Neural crest cell (in vitro differentiated cells): ENCODE results near the gene SLIT3. TPM values are rescaled to one million over a fixed set of nuclear protein-coding genes. Genes with fewer than 3 reads are reported as not detected.
A peak's percentile ranks its signal among the peaks of the same experiment; 100 is the strongest.

Experiments used
- DNase-seq: peaks from one replicate; pipeline ENCODE4 v3.0.0; 2021; ENCODE audit warnings: low read depth, mixed read lengths, low spot score
- H3K27ac Mint-ChIP-seq: one replicate; pipeline ENCODE4 v1.8.0; 2021; ENCODE audit warnings: mild to moderate bottlenecking, mixed read lengths; ENCODE audit not compliant: unreplicated experiment
- H3K27me3 Mint-ChIP-seq: 2 replicates; pipeline ENCODE4 v1.8.0; 2021; ENCODE audit warnings: low read depth, mild to moderate bottlenecking, mixed read lengths
- H3K36me3 Mint-ChIP-seq: 2 replicates; pipeline ENCODE4 v1.8.0; 2021; ENCODE audit warnings: low read depth, mild to moderate bottlenecking, mixed read lengths
- H3K4me1 Mint-ChIP-seq: 2 replicates; pipeline ENCODE4 v1.8.0; 2021; ENCODE audit warnings: mixed read lengths
- H3K4me3 Mint-ChIP-seq: one replicate; pipeline ENCODE4 v1.8.0; 2021; ENCODE audit warnings: mild to moderate bottlenecking, mixed read lengths
- H3K9me3 Mint-ChIP-seq: 2 replicates; pipeline ENCODE4 v1.8.0; 2021; ENCODE audit warnings: mixed read lengths
- total RNA-seq: library from RNA; stranded (reverse); gene quantifications from 2 replicates; pipeline ENCODE4 v1.2.1, GENCODE V29; 2021
- TF ChIP-seq, protein P1 (sequence below): fragments of 200-600 bp; sonication (generic); conservative IDR thresholded peaks from 2 replicates; pipeline ENCODE4 v1.5.0; 2021; ENCODE audit warnings: antibody characterized with exemption, mild to moderate bottlenecking

Gene SLIT3
- total RNA-seq, 1 donor from 2014 or later = 13.3 TPM

DNA sequence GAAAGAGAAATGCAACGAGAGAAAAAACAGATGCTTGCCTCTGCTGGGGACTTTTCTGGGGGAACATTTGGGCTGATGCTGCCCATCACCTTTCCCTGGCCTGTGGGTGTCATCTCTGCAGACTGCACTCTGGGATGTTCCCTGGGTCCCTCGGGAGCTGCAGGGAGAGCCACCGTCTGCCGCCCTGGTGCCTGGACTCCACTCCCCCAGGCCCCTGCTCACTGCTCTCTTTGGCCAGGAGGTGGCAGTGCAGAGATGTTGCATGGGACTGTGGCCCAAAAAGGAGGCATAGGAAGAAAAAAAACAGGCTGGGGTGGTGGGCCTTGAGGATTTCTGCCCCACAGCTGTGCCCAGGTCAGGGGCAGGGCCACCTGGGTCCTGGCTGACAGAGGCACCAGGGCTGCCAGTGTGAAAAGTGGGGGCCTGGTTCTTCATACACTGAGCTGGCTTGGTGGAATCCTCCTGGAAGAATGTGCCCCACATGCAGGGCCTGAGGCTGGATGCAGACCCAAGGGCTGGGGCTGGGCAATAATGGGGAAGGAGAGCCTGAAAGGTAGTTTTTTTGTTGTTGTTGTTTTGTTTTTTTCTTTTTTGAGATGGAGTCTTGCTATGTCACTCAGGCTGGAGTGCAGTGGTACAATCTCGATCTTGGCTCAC is 353.6 kb downstream of the SLIT3 start:
- H3K4me1 Mint-ChIP-seq = peaks cover 18% of the 10 kb centered on the region
- DNase-seq = peak; percentile 74
- H3K9me3 Mint-ChIP-seq = no peaks in the 10 kb centered on the region
- no peak overlapping the region for H3K4me3 Mint-ChIP-seq
- H3K36me3 Mint-ChIP-seq = no peaks in the 10 kb centered on the region
- TF ChIP-seq, protein P1, sequence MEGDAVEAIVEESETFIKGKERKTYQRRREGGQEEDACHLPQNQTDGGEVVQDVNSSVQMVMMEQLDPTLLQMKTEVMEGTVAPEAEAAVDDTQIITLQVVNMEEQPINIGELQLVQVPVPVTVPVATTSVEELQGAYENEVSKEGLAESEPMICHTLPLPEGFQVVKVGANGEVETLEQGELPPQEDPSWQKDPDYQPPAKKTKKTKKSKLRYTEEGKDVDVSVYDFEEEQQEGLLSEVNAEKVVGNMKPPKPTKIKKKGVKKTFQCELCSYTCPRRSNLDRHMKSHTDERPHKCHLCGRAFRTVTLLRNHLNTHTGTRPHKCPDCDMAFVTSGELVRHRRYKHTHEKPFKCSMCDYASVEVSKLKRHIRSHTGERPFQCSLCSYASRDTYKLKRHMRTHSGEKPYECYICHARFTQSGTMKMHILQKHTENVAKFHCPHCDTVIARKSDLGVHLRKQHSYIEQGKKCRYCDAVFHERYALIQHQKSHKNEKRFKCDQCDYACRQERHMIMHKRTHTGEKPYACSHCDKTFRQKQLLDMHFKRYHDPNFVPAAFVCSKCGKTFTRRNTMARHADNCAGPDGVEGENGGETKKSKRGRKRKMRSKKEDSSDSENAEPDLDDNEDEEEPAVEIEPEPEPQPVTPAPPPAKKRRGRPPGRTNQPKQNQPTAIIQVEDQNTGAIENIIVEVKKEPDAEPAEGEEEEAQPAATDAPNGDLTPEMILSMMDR = peak; percentile 79
- H3K27me3 Mint-ChIP-seq = no peaks in the 10 kb centered on the region
- H3K27ac Mint-ChIP-seq = peak overlapping the region; percentile 28

DNA sequence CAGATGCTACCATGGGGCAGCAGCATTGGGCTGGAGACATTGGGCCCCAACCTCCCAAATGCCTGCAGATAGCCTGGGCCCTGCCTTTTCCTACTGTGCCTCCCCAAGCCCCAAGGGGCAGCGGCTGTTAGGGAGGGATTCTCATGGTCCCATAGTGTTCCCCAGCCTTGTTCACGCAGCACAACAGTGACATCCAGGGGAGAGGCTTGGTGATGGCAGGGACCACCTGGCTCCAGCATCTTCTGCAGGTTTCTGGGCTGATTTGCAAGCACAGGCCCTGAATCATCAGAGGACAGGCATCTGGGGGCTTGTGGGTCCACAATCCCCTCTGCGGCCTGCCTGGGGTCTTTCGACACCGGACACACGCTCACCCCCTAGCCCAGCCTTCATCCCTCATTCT is 354.6 kb downstream of the SLIT3 start:
- Mint-ChIP-seq H3K4me3 (no peak overlapping the region), H3K27me3 (no peaks in the 10 kb centered on the region), H3K27ac (no peak overlapping the region), H3K9me3 (no peaks in the 10 kb centered on the region), H3K36me3 (no peaks in the 10 kb centered on the region), H3K4me1 (peaks cover 18% of the 10 kb centered on the region)
- DNase-seq = peak; percentile 22
- TF ChIP-seq, protein P1 = peak; percentile 52

DNA sequence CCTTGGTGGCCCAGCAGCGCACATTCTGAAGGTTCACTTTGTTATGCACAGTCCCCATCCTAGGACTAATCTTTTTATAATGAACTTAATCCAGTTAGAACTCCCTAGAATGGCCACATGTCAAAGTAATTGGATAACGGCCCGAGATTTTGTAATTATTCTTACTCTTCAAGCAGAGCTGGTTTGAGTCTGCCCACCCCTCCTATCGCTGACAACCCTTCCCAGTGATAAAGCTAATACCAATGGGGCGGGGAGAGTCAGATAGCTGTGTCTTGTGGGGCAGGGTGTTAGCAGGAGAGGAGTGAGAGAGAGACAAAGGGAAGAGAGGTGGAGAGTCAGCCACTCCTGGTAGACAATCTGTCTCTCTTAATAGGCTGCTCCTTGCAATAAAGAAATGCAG is 356.9 kb downstream of the SLIT3 start:
- DNase-seq = no peak
- Mint-ChIP-seq H3K27me3 (no peaks in the 10 kb centered on the region), H3K36me3 (no peaks in the 10 kb centered on the region), H3K9me3 (no peaks in the 10 kb centered on the region), H3K4me1 (peaks cover 21% of the 10 kb centered on the region), H3K4me3 (no peak overlapping the region), H3K27ac (peak overlapping the region; percentile 51)
- TF ChIP-seq, protein P1 = no peak

DNA sequence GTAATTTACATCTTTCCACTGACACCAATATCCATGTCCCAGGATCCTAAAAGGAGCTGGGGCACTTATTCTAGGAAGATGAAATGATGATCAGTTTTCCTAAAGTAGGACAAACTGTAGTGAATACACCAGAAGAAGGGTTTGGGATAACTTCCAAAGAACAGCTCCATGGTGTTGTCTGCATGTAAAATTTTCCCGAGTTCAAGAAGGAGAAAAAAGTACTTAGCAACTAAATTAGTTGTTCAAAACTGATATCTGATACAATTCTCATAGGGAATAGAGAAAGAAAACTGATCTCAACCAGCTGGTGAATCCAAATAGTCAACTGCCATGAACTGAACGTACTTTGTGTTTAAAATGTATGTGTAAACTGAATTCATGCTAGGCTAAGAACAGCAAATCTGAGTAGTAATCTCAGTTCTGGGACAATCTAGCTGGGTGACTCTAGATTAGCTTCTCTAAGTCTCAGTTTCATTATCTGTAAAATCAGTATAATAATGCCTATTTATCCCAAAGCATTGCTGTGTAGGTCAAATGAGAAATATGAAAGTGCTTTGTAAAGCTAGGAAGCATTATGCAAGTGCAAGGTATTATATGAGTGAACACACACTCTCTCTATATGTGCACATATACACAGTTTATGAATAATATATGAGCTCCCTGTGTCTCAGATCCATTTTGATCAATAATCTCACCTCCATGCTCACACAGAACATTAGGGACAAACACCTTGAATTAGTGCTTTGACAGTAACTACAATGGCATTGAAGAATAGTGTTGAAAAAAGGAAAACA is 357.7 kb downstream of the SLIT3 start:
- Mint-ChIP-seq H3K4me1 (peaks cover 22% of the 10 kb centered on the region), H3K27me3 (no peaks in the 10 kb centered on the region), H3K36me3 (no peaks in the 10 kb centered on the region), H3K27ac (no peak overlapping the region), H3K4me3 (no peak overlapping the region), H3K9me3 (no peaks in the 10 kb centered on the region)
- no peak for DNase-seq
- TF ChIP-seq, protein P1 = no peak

DNA sequence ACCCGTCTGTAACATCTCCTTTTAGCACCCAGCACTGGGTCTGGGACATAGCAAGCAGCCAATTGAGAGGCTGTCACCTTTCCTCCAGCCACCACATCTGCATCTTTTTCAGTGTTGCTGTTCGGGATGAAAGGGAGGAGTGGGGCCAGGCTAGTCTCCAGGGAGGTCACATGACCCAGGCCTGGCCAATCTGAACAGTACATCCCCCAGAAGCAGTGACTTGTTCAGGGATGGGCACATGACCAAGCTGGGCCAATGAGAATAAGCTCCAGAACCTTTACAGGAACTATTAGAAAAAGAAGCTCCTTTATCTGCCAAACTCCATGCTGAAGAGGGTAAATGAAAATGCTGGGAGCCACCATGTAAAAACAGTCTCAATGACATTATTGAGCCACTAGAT is 359.0 kb downstream of the SLIT3 start:
- Mint-ChIP-seq H3K27ac (no peak overlapping the region), H3K27me3 (no peaks in the 10 kb centered on the region), H3K4me3 (no peak overlapping the region), H3K4me1 (peaks cover 18% of the 10 kb centered on the region), H3K36me3 (no peaks in the 10 kb centered on the region), H3K9me3 (no peaks in the 10 kb centered on the region)
- TF ChIP-seq, protein P1 = no peak
- no peak for DNase-seq
